Right cardiac atrium (tissue), 5 donors: Measurements from ENCODE around the gene LTBP3. TPM values are rescaled to one million over a fixed set of nuclear protein-coding genes. Genes with fewer than 3 reads are reported as not detected.

ENCODE experiments used
- ATAC-seq, 2 donors: fragments of 200-7000 bp; cut with Tn5 transposase; one replicate each; pipeline versions ENCODE4 v1.8.0 to v1.9.1; 2020; ENCODE audit warnings: moderate library complexity in 2 of 2, mild to moderate bottlenecking in 1 of 2
- DNase-seq, 3 donors: peaks; one replicate each; pipeline ENCODE4 v3.0.0-alpha.2; 2020
- H3K27ac ChIP-seq: one replicate; pipeline ENCODE4 v1.5.1; 2013; ENCODE audit warnings: mild to moderate bottlenecking, low read length, control low read depth, moderate library complexity
- H3K27me3 ChIP-seq: one replicate; pipeline ENCODE4 v1.6.1; 2013; ENCODE audit not compliant: control insufficient read depth, insufficient read depth
- H3K4me1 ChIP-seq: one replicate; pipeline ENCODE4 v1.6.1; 2013; ENCODE audit warnings: low read length; ENCODE audit not compliant: control insufficient read depth, insufficient read depth
- H3K4me3 ChIP-seq: one replicate; pipeline ENCODE4 v1.5.1; 2013; ENCODE audit warnings: low read length, control low read depth
- H3K9me3 ChIP-seq: one replicate; pipeline ENCODE4 v1.6.1; 2013; ENCODE audit warnings: low read length; ENCODE audit not compliant: control insufficient read depth
- WGBS: extraction: QIAGEN DNeasy Blood & Tissue Kit; methylation state at CpG from one replicate; pipeline ENCODE4 v1.1.7; 2013; 5-methylcytosine and 5-hydroxymethylcytosine counted together
- intact Hi-C, 4 donors: fragments of 100-400 bp; cut with DNase I; formaldehyde crosslinking; loops; one replicate each; pipeline versions ENCODE4 v1.11.0 to v1.14.0; 2022 to 2023
- polyA plus RNA-seq: library from polyadenylated mRNA; stranded (reverse); fragments of 200-250 nt; gene quantifications from one replicate; pipeline ENCODE4 v1.2.3, GENCODE V29; 2013
- total RNA-seq, 4 donors: library from RNA; stranded (reverse); fragmentation: NEBNext Ultra II Directional; extraction: Animal tissue kit (Norgen Biotek cat#: 25700); gene quantifications; one replicate each; pipeline ENCODE4 v1.2.1, GENCODE V29; 2021
- donor health status: healthy with polysubstance abuse.
- donor health status: DM: no; HTN: yes; CAD: no.
- donor health status: DM: no; HTN: no; CAD: no.
- donor health status: DM: no; HTN: yes; CAD: no; lungs with severe emphysema.
- donor health status: DM: yes; HTN: yes; CAD: no.

Gene LTBP3
- total and polyA plus RNA-seq, 5 donors, result 60.2 to 161 (median 134) TPM

DNA sequence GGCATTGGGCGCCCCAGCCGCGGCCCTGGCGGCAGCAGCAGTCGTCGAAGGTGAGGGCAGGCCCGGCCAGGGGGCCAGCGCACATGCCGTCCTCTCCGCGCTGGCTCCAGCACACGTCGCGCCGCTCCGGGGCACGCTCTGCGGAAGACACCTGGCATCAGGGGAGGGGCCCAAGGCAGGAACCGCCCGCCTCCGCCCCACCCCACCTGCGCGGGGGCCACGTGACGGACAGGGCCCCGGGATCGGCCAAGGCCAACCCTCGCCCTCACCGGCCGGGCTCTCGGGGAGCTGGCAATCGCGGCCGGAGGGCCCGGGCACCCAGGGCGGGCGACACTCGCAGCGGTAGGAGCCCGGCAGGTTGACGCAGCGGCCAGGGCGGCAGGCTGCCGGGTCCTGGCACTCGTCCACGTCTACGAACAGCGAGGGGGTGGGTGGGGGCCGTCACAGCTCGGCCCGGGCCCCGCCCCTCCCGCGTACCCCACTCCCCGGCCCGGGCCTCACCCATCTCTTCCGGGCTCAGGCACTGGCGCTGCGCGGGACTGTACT, 18.3 kb downstream of the LTBP3 start:
- 22% methylated on average over 60 of the region's 60 CpGs for WGBS

DNA sequence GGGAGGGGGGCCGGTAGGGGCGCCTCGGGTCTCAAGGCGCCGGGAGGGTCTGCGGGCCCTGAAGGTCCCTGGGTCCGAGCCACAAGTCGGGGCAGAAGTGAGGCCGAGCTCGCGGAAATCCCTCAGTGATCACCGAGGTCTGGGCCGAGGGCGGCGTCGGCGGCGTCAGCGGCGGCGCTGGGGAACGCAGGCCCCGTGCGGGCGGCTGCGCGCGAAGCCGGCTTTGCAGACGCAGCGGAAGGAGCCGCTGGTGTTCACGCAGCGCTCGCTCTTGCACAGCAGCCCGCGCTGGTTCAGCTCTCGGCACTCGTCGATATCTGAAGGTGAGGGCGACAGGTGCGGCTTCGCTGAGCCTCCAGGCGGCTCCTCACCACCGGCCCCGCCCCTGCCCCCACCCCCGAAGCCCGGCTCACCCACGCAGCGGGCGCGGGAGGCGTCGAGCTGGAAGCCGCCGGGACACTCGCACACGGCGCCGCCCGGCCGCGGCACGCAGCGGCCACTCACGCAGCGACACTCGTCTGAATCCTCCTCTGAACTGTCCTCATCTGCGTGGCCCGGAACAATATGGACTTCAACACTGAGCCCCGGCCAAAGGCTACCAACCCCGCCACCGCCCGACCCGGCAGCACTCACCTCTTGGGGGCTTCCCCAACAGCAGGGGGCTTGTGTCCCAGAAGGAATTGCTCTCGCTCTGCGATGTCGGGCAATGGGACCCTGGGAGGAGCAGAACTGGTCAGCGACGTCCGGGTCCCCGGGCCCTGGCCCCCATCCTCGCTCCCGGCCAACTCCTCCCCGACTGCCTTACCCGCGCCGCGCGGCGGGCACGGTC, 19.0 kb downstream of the LTBP3 start:
- Histone ChIP-seq H3K9me3 (no peaks in the 10 kb centered on the region), H3K4me1 (peaks cover 6% of the 10 kb centered on the region), H3K4me3 (no peak overlapping the region), H3K27me3 (no peaks in the 10 kb centered on the region), H3K27ac (no peak overlapping the region)
- DNase-seq, result peak in 2 of 3 donors; percentile 64 to 67
- ATAC-seq, result no peak
- intact Hi-C loops, result no loop called here
- WGBS, result 83% methylated on average over 92 of the region's 92 CpGs

More for the DNA sequence above, 18.3 kb downstream of the LTBP3 start:
- intact Hi-C loops, result loop anchor here in 3 of 4 donors (5.0 to 10.0 kb wide), 2 partner anchors 52 to 65 kb away; no protein-coding TSS in a partner anchor
- peak overlapping the region; percentile 36 for H3K4me3 ChIP-seq
- H3K27ac ChIP-seq, result peak overlapping the region; percentile 79
- no peaks in the 10 kb centered on the region for H3K9me3 ChIP-seq
- ATAC-seq, result no peak
- peaks cover 6% of the 10 kb centered on the region for H3K4me1 ChIP-seq
- no peaks in the 10 kb centered on the region for H3K27me3 ChIP-seq
- no peak for DNase-seq

DNA sequence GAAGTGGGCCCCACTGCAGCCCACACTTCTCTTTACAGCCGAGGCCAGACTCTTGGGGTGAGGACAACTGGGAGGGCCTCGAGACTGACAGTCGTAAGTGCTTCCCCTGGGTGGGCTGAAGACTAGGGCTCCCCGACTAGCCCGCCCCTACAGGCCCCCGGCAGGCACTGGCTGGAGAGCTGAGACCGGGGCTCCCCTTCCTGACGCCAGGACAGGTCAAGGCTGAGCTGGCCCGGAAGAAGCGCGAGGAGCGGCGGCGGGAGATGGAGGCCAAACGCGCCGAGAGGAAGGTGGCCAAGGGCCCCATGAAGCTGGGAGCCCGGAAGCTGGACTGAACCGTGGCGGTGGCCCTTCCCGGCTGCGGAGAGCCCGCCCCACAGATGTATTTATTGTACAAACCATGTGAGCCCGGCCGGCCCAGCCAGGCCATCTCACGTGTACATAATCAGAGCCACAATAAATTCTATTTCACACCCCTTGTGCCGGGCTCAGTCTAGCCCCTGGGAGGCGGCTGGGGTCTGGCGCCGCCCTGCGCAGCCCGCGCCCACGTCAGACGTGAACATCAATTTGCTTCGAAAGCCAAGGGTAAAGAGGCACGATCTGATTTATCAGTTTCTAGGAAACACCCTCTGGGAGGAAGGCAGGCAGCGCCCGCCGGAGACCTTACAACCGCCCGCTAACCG, 19.8 kb downstream of the LTBP3 start:
- intact Hi-C loops, result no loop called here
- Histone ChIP-seq H3K27me3 (no peaks in the 10 kb centered on the region), H3K27ac (no peak overlapping the region), H3K4me1 (peaks cover 6% of the 10 kb centered on the region), H3K9me3 (no peaks in the 10 kb centered on the region), H3K4me3 (no peak overlapping the region)
- no peak for ATAC-seq
- peak; percentile 19 to 68 (median 67) for DNase-seq
- WGBS, result 82% methylated on average over 43 of the region's 43 CpGs

DNA sequence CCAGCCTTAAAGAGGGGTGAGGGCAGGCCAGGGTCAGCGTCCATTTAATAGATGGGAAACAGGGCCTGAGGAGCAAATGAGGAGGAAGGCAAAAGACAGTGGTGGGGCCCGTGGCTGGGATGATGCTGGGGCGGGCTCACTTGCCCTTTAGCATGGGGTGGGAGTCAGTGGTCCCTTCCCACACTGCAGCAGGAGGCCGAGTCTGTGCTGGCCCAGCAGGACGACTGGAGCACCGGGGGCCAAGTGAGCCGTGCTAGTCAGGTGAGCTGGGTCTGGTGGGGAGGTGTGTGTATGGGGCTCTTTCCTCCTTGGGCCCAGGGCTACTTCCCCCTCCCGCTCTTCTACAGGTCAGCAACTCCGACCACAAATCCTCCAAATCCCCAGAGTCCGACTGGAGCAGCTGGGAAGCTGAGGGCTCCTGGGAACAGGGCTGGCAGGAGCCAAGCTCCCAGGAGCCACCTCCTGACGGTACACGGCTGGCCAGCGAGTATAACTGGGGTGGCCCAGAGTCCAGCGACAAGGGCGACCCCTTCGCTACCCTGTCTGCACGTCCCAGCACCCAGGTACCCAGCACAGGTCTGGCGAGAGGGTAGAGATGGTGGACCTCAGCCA, 20.4 kb downstream of the LTBP3 start:
- H3K4me3 ChIP-seq, result no peak overlapping the region
- 72% methylated on average over 18 of the region's 18 CpGs for WGBS
- H3K27ac ChIP-seq, result no peak overlapping the region
- no peak for ATAC-seq
- H3K4me1 ChIP-seq, result peaks cover 6% of the 10 kb centered on the region
- peak; percentile 17 to 65 (median 51) for DNase-seq
- no peaks in the 10 kb centered on the region for H3K9me3 ChIP-seq
- intact Hi-C loops, result no loop called here
- no peaks in the 10 kb centered on the region for H3K27me3 ChIP-seq

DNA sequence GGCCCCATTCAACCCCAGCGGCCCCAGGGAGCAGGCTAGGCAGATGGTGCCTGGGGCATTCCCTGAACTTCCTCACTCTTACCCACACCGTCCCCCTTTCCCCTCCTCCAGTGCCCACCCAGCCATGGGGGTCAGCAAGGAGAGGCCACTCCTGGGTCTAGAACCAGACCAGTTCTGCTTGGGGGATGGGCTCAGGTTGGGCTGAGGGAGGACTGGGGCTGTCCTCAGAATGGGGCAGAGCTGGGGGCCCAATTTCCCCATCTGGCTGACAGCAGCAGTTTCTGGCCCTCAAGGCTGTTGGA, 20.9 kb downstream of the LTBP3 start:
- H3K27ac ChIP-seq, result no peak overlapping the region
- no peaks in the 10 kb centered on the region for H3K9me3 ChIP-seq
- 81% methylated on average over 2 of the region's 2 CpGs for WGBS
- H3K4me1 ChIP-seq, result peaks cover 6% of the 10 kb centered on the region
- DNase-seq (no peak), ATAC-seq (no peak)
- no peaks in the 10 kb centered on the region for H3K27me3 ChIP-seq
- no peak overlapping the region for H3K4me3 ChIP-seq
- intact Hi-C loops, result no loop called here

DNA sequence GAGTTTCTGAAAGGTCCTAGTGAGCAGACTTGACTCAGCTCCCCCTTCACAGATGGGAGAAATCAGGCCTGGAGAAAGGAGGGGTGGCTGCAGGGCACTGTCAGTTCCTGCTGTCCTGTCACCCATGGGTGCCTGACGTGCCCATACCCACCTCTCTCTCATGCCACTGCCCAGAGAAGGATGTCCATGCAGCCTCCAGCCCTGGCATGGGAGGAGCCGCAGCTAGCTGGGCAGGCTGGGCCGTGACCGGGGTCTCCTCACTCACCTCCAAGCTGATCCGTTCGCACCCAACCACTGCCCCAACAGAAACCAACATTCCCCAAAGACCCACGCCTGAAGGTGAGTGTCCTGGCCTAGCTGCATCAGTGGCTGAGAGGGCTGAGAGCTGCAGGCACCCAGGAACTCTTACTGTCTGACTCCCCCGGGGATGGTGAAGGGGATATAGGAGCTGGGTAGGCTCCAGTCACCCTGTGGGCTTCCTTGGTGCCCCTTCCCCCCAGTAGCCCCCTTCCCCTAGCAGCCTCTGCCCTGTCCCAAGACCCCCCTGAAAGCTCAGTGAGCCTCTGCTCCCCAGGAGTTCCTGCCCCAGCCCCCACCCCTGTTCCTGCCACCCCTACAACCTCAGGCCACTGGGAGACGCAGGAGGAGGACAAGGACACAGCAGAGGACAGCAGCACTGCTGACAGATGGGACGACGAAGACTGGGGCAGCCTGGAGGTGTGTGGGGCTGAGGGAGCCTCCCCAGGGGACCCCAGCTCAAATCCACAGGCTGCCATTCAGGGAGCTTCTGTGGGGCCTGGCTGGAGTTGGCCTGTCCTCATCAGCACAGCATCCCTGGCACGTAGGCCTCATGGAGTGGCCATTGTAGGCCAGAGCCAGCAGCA, 21.5 kb downstream of the LTBP3 start:
- no peak overlapping the region for H3K27ac ChIP-seq
- 74% methylated on average over 12 of the region's 12 CpGs for WGBS
- H3K9me3 ChIP-seq, result no peaks in the 10 kb centered on the region
- peaks cover 6% of the 10 kb centered on the region for H3K4me1 ChIP-seq
- no peak overlapping the region for H3K4me3 ChIP-seq
- ATAC-seq, result no peak
- no peaks in the 10 kb centered on the region for H3K27me3 ChIP-seq
- DNase-seq, result peak in 1 of 3 donors; percentile 63
- intact Hi-C loops, result no loop called here

DNA sequence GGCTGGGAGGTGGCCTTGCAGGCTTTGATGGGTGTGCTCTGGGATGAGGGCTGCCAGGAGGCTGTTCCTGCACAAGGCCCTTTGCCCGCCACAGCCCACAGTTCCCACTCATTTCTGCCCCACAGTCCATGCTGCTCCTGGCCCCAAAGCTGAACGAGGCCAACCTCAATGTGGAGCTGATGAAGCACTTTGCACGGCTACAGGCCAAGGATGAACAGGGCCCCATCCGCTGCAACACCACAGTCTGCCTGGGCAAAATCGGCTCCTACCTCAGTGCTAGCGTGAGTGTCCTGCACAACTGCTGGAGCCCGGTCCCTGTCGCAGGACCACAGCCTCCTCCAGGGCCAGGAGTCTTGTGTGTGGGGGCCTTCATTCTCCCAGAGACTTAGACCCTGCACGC, 23.1 kb downstream of the LTBP3 start:
- peaks cover 3% of the 10 kb centered on the region for H3K4me1 ChIP-seq
- intact Hi-C loops, result no loop called here
- no peak overlapping the region for H3K4me3 ChIP-seq
- no peaks in the 10 kb centered on the region for H3K27me3 ChIP-seq
- H3K9me3 ChIP-seq, result no peaks in the 10 kb centered on the region
- H3K27ac ChIP-seq, result no peak overlapping the region
- WGBS, result 72% methylated on average over 9 of the region's 9 CpGs
- DNase-seq (peak in 1 of 3 donors; percentile 38), ATAC-seq (no peak)

DNA sequence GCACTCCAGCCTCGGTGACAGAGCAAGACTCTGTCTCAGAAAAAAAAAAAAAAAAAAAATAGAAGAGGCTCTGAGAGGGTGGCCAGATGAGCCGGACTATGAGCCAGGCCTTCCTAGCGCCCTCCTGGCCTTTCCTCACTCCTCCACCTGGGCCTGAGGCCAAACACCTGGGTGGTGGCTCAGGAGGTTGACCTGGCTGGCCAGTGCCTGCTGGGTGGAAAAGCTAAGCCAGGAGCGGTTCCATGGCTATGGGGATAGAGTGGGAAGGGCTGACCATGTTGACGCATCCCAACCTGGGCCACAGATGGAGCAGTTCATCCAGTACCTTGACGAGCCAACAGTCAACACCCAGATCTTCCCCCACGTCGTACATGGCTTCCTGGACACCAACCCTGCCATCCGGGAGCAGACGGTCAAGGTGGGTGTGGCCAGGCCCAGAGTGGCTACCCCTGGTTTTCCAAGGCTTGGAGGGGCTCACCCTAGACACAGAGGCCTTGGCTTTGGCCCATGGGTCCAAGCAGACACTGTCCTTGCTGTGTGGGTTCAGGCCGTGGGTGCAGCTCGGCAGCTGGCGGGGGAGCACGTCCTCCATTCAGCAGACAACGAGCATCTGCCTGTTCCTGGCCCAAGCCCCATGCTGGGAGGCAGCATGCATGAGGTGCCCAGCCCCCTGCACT, 25.6 kb downstream of the LTBP3 start:
- H3K27ac ChIP-seq, result no peak overlapping the region
- ATAC-seq, result no peak
- no peaks in the 10 kb centered on the region for H3K27me3 ChIP-seq
- H3K4me3 ChIP-seq, result no peak overlapping the region
- H3K4me1 ChIP-seq, result no peaks in the 10 kb centered on the region
- intact Hi-C loops, result no loop called here
- DNase-seq, result no peak
- 81% methylated on average over 15 of the region's 15 CpGs for WGBS
- H3K9me3 ChIP-seq, result no peaks in the 10 kb centered on the region

DNA sequence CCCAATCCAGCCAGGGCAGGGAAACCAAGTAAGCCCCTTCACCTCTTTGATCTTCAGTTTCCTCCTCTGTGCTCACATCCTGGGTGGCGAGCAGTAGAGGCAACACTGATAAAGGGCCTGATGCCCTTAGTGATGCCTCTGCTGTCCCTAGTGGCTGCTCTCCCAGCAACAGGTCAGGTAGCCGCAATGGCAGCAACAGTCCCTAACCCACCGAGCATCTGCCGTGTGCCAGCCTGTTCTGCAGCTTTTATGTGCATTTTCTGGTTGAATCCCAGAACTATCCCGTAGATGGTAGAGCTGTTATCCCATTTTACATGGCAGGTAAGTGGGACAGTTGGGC, 28.0 kb downstream of the LTBP3 start:
- DNase-seq (peak in 1 of 3 donors; percentile 13), ATAC-seq (no peak)
- no peak overlapping the region for H3K27ac ChIP-seq
- 81% methylated on average over 5 of the region's 5 CpGs for WGBS
- intact Hi-C loops, result no loop called here
- no peaks in the 10 kb centered on the region for H3K27me3 ChIP-seq
- H3K9me3 ChIP-seq, result no peaks in the 10 kb centered on the region
- no peak overlapping the region for H3K4me3 ChIP-seq
- peaks cover 3% of the 10 kb centered on the region for H3K4me1 ChIP-seq

DNA sequence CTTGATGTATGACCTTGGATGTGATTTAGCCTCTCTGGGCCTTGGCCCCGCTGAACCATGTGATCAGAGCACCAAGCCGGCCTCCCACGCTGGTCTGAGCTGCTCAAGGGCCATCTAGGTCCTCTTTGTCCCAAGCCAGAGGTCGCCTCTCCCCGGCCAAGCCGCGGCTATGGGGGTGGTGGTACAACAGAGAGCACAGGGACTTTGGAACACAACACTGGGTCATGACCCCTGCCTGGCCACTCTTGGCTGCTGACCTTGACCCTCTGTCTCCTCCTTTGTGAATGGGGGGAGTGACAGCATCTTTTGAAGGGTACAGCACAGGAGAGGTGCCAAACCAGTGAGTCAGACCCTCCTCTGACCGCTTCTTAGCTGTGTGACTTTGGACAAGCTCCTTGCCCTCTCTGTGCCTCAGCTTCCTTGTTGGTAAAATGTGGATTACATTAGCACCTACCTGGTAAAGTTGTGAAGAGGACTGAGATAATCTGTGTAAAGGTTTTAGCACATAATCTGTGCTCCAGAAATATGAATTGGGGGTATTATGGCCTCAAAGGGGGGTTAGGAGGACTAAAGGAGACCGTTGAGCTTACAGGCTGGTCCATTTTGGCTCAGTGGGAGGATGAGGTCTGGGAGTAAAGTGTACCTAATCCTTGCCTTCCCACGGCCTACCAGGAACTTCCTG, 28.5 kb downstream of the LTBP3 start:
- Histone ChIP-seq H3K4me3 (no peak overlapping the region), H3K4me1 (peaks cover 3% of the 10 kb centered on the region), H3K9me3 (no peaks in the 10 kb centered on the region), H3K27ac (no peak overlapping the region), H3K27me3 (no peaks in the 10 kb centered on the region)
- peak in 1 of 3 donors; percentile 44 for DNase-seq
- 78% methylated on average over 10 of the region's 10 CpGs for WGBS
- intact Hi-C loops, result no loop called here
- no peak for ATAC-seq
